DOHH2 (cell line): ENCODE results near the gene KDM6A.

Experiments used
- H3F3A ChIP-seq: fragments of 200-600 bp; sonication (generic), shearing (Covaris generic); 2 replicates; pipeline ENCODE4 v1.6.0; 2016; ENCODE audit warnings: antibody characterized with exemption, mild to moderate bottlenecking; ENCODE audit not compliant: control insufficient read depth, insufficient read depth
- H3K27ac ChIP-seq: fragments of 200-600 bp; sonication (generic); 2 replicates; pipeline ENCODE4 v1.5.1; 2014; ENCODE audit warnings: low read depth, mild to moderate bottlenecking, low read length, moderate library complexity
- H3K27me3 ChIP-seq: fragments of 200-600 bp; sonication (generic); 2 replicates; pipeline ENCODE4 v1.6.1; 2014; ENCODE audit warnings: mild to moderate bottlenecking, low read length, mixed read lengths; ENCODE audit not compliant: control insufficient read depth
- H3K36me3 ChIP-seq: fragments of 200-600 bp; sonication (generic); 2 replicates; pipeline ENCODE4 v1.6.1; 2014; ENCODE audit warnings: mild to moderate bottlenecking, low read length, moderate library complexity, mixed read lengths; ENCODE audit not compliant: control insufficient read depth
- H3K4me1 ChIP-seq: fragments of 200-600 bp; sonication (generic); 2 replicates; pipeline ENCODE4 v1.6.1; 2014; ENCODE audit warnings: mild to moderate bottlenecking, low read length, mixed read lengths; ENCODE audit not compliant: control insufficient read depth
- H3K4me2 ChIP-seq: fragments of 200-600 bp; sonication (generic); 2 replicates; pipeline ENCODE4 v1.6.0; 2014; ENCODE audit warnings: mild to moderate bottlenecking, low read length, moderate library complexity
- H3K4me3 ChIP-seq: fragments of 200-600 bp; sonication (generic); 2 replicates; pipeline ENCODE4 v1.5.1; 2014; ENCODE audit warnings: mild to moderate bottlenecking, low read length, mixed read lengths
- H3K79me2 ChIP-seq: fragments of 200-600 bp; sonication (generic); 2 replicates; pipeline ENCODE4 v1.6.1; 2014; ENCODE audit warnings: mild to moderate bottlenecking, low read length, mixed read lengths; ENCODE audit not compliant: control insufficient read depth
- H3K9me2 ChIP-seq: fragments of 200-600 bp; sonication (generic); replicated peaks from 2 replicates; pipeline ENCODE4 v1.6.1; 2014; ENCODE audit warnings: mild to moderate bottlenecking, low read length, mixed read lengths; ENCODE audit not compliant: control insufficient read depth
- H3K9me3 ChIP-seq: fragments of 200-600 bp; sonication (generic); 2 replicates; pipeline ENCODE4 v1.6.1; 2014; ENCODE audit warnings: antibody characterized with exemption, low read length, mixed read lengths; ENCODE audit not compliant: control insufficient read depth, insufficient read depth
- H4K20me1 ChIP-seq: fragments of 200-600 bp; sonication (generic); 2 replicates; pipeline ENCODE4 v1.6.0; 2014; ENCODE audit warnings: low read depth, mild to moderate bottlenecking, antibody characterized with exemption, low read length, moderate library complexity; ENCODE audit not compliant: control insufficient read depth, insufficient read depth
- CTCF ChIP-seq: fragments of 200-600 bp; sonication (generic); IDR thresholded peaks from one replicate; pipeline ENCODE4 v1.5.1; 2014; ENCODE audit warnings: antibody characterized with exemption, mild to moderate bottlenecking, low read depth, low read length; ENCODE audit not compliant: poor library complexity, severe bottlenecking
- EZH2phosphoT487 ChIP-seq: fragments of 200-600 bp; sonication (generic); IDR thresholded peaks from 2 replicates; pipeline ENCODE4 v1.6.1; 2017; ENCODE audit warnings: borderline replicate concordance, mild to moderate bottlenecking, antibody characterized with exemption, low read length, moderate library complexity, mixed read lengths

Gene KDM6A

DNA sequence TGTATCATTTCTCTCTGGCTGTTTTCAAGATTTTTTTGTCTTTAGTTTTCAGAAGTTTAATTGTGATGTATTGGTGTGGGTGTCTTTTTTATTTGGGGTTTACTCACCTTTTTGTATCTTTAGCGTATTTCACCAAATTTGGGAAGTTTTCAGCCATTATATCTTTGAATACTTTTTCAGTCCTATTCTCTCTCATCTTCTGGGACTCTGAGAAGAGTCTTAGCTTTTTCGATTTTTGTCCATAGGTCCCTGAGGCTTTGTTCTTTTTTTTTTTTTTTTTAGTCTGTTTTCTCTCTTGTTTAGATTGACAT lies 23.8 kb downstream of the KDM6A start:
- peak overlapping the region; percentile 62 for H3K27ac ChIP-seq
- H3K9me2 ChIP-seq: no peaks in the 10 kb centered on the region
- peaks cover 13% of the 10 kb centered on the region for H3F3A ChIP-seq
- no peaks in the 10 kb centered on the region for H3K9me3 ChIP-seq
- peaks cover 4% of the 10 kb centered on the region; the same call in 1 of the 2 replicates for H4K20me1 ChIP-seq
- TF ChIP-seq EZH2phosphoT487 (no peak), CTCF (no peak)
- peak overlapping the region; percentile 20; the same call in 1 of the 2 replicates for H3K4me3 ChIP-seq
- peak overlapping the region; percentile 65; the same call in 1 of the 2 replicates for H3K4me2 ChIP-seq
- peaks cover 99% of the 10 kb centered on the region for H3K79me2 ChIP-seq
- no peaks in the 10 kb centered on the region for H3K36me3 ChIP-seq
- peaks cover 78% of the 10 kb centered on the region for H3K4me1 ChIP-seq
- no peaks in the 10 kb centered on the region for H3K27me3 ChIP-seq

DNA sequence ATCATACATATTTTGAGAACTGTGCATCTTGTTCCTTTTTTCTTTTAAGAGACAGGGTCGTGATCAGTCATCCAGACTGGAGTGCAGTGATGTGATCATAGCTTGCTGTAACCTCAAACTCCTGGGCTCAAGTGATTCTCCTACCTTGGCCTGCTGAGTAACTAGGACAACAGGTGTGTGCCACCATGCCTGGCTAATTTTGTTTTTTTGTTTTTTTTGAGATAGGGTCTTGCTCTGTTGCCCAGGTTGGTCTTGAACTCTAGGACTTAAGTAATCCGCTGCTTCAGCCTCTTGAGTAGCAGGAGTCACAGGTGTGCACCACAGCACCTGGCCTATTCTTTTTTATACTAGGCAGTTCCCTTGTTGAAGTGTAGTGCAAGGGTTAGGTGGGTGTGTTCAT lies 24.6 kb downstream of the KDM6A start:
- TF ChIP-seq CTCF: no peak
- no peak for TF ChIP-seq EZH2phosphoT487

DNA sequence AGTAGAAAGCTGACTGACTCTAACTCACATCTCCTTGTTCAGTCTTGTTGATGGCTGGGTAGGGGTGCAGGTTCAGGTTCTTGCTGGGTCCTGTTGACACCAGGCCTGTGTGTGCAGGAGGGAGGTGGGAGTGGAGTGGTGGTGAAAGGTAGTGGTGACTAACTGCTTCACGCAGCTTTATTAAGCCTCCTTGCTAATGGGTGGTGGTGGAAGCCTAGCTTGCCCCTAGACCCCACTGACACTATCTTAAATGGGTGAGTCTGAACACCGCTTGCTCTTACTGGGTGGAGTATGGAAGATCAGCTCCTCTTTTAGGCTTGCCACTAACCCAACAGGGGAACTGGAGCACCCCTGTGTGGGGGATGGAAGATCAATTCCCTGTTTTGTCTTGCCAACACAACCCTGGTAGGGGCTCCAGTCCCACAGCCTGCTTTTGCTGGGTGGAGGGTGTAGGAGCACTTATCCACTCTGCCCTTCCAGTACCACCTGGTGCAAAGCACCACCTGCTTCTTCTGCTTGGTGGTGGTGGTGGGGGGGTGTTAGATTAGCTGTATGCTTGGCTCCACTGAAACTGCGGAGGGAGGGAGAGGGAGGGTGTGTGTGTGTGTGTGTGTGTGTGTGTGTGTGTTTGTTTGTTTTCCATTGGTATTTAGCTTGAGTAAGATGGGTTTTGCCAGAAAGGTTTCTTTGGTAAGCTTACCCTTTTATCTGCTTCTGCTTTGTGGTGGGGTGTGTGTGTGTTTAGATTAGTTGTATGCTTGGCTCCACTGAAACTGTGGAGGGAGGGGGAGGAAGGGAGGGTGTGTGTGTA lies 25.6 kb downstream of the KDM6A start:
- TF ChIP-seq CTCF: no peak
- TF ChIP-seq EZH2phosphoT487: no peak
- no peaks in the 10 kb centered on the region for H3K9me3 ChIP-seq
- H3K4me2 ChIP-seq: peak overlapping the region; percentile 65
- H3K36me3 ChIP-seq: no peaks in the 10 kb centered on the region
- H3K79me2 ChIP-seq: peaks cover 99% of the 10 kb centered on the region
- H3K4me3 ChIP-seq: peak overlapping the region; percentile 41
- H3K27ac ChIP-seq: peak overlapping the region; percentile 63
- no peaks in the 10 kb centered on the region for H3K27me3 ChIP-seq
- H3K9me2 ChIP-seq: no peaks in the 10 kb centered on the region
- H3F3A ChIP-seq: peaks cover 20% of the 10 kb centered on the region
- H3K4me1 ChIP-seq: peaks cover 77% of the 10 kb centered on the region
- peaks cover 4% of the 10 kb centered on the region; the same call in 1 of the 2 replicates for H4K20me1 ChIP-seq

More for the DNA sequence above, 24.6 kb downstream of the KDM6A start:
- H3K4me2 ChIP-seq: peak overlapping the region; percentile 65
- peaks cover 77% of the 10 kb centered on the region for H3K4me1 ChIP-seq
- peak overlapping the region; percentile 41 for H3K4me3 ChIP-seq
- H3K36me3 ChIP-seq: no peaks in the 10 kb centered on the region
- H4K20me1 ChIP-seq: peaks cover 4% of the 10 kb centered on the region; the same call in 1 of the 2 replicates
- H3K27me3 ChIP-seq: no peaks in the 10 kb centered on the region
- H3K27ac ChIP-seq: peak overlapping the region; percentile 63
- H3K9me2 ChIP-seq: no peaks in the 10 kb centered on the region
- no peaks in the 10 kb centered on the region for H3K9me3 ChIP-seq
- H3F3A ChIP-seq: peaks cover 13% of the 10 kb centered on the region
- H3K79me2 ChIP-seq: peaks cover 99% of the 10 kb centered on the region
